ENCODE results near the gene IGFBP3.

DNA sequence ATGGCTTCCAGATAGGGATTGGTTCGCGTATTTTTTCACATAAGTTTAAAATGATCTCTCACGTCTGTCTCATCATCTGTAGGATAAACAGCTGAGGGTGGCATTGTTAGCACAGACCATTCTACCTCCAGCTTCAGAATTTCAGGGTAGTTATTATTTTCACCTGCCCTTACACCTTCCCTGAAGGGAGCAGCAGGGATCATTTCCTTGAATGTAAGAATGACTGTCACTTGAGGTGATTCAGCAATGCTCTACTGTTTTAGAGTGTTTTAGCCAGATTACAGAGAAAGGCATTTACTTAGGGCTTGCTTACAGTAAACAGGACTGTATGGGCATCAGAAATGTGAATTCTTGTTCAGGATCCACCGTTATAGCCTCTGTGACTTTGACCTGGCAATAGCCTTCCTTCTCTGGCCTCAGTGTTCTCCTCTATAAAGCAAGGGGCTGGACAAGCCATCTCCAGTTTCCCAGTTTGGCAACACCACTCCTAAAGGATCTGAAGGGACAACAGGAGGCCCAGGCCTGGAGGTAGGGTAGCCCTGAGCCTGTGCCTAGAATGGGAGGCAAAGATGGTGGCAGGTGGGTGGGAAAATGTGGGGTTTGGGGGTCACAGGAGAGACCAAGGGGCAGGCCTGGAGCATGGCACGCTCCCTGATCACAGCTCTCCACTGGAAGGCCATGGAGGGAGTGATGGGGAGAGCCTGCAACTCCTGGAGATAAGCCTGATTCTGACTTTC is 34.0 kb downstream of the IGFBP3 start:
- TF ChIP-seq EZH2 (IDR thresholded peaks at IDR 0.05; ENCODE audit: borderline replicate concordance, low read length) (no peak), CTCF (conservative IDR thresholded peaks at IDR 0.05 in 1 of 2, IDR thresholded peaks at IDR 0.05 in 1 of 2; ENCODE audit: extremely low read depth in 1 of 2, insufficient read depth in 1 of 2, low read depth in 1 of 2, low read length in 2 of 2) (no peak)
